ENCODE results near the gene SLC25A48. TPM values are rescaled to one million over a fixed set of nuclear protein-coding genes. Genes with fewer than 3 reads are reported as not detected.

Gene SLC25A48, protein sequence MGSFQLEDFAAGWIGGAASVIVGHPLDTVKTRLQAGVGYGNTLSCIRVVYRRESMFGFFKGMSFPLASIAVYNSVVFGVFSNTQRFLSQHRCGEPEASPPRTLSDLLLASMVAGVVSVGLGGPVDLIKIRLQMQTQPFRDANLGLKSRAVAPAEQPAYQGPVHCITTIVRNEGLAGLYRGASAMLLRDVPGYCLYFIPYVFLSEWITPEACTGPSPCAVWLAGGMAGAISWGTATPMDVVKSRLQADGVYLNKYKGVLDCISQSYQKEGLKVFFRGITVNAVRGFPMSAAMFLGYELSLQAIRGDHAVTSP
- total RNA-seq (not detected), polyA plus RNA-seq (1 to 10 TPM; 1.6 to 7.2 (median 1.9) TPM)

GRCh38 chr5:135834639-135835529 lies at the start of gene SLC25A48:
Gene SLC25A48, plus strand, starts transcription at chr5:135834663. Its CDS starts 185 bp downstream, at chr5:135834848.
- TF ChIP-seq, protein P1, sequence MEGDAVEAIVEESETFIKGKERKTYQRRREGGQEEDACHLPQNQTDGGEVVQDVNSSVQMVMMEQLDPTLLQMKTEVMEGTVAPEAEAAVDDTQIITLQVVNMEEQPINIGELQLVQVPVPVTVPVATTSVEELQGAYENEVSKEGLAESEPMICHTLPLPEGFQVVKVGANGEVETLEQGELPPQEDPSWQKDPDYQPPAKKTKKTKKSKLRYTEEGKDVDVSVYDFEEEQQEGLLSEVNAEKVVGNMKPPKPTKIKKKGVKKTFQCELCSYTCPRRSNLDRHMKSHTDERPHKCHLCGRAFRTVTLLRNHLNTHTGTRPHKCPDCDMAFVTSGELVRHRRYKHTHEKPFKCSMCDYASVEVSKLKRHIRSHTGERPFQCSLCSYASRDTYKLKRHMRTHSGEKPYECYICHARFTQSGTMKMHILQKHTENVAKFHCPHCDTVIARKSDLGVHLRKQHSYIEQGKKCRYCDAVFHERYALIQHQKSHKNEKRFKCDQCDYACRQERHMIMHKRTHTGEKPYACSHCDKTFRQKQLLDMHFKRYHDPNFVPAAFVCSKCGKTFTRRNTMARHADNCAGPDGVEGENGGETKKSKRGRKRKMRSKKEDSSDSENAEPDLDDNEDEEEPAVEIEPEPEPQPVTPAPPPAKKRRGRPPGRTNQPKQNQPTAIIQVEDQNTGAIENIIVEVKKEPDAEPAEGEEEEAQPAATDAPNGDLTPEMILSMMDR (IDR thresholded peaks at IDR 0.05) = peak in 2 of 4 experiments; percentile 21 to 43
- TF ChIP-seq EP300 (IDR thresholded peaks at IDR 0.05) = no peak
- Histone ChIP-seq H3K36me3 (no peaks in the 10 kb centered on the region), H3K4me3 (peak within 1 kb of the TSS in 3 of 4 donors; percentile 29 to 46 (median 46)), H3K27ac (no peak within 1 kb of the TSS), H3K27me3 (peaks cover 10 to 54% (median 12%) of the 10 kb centered on the region in 3 donors), H3K9me3 (no peaks in the 10 kb centered on the region), H3K4me1 (peaks cover 0 to 17% (median 15%) of the 10 kb centered on the region in 4 donors)
- DNase-seq = no peak
- WGBS, 2 donors = 2 to 3% methylated on average over 68 of the region's 68 CpGs
- intact Hi-C loops (cut with DNase I) = loop anchor here (5.0 kb wide), 1 partner anchor 368 kb away; no protein-coding TSS in a partner anchor

- 65 to 73% methylated on average over 10 of the region's 10 CpGs for WGBS, 2 donors
- no peaks in the 10 kb centered on the region for H3K4me1 ChIP-seq
- H3K36me3 ChIP-seq = no peaks in the 10 kb centered on the region
- DNase-seq = no peak
- H3K27me3 ChIP-seq = peaks cover 0 to 28% (median 2%) of the 10 kb centered on the region in 3 donors
- TF ChIP-seq EP300 (IDR thresholded peaks at IDR 0.05) (no peak), POLR2A (IDR thresholded peaks at IDR 0.05) (no peak), POLR2AphosphoS5 (IDR thresholded peaks at IDR 0.05) (no peak)
- TF ChIP-seq, protein P1 (IDR thresholded peaks at IDR 0.05) = no peak
- no peak overlapping the region for H3K4me3 ChIP-seq
- no peak overlapping the region for H3K27ac ChIP-seq
- intact Hi-C loops (cut with DNase I) = no loop called here
- no peaks in the 10 kb centered on the region for H3K9me3 ChIP-seq
These were observed 33.8 kb upstream of the SLC25A48 start for GRCh38 chr5:135800656-135801055.

GRCh38 chr5:135810188-135810943 lies 24.1 kb upstream of the SLC25A48 start:
- intact Hi-C loops (cut with DNase I) = no loop called here
- no peak overlapping the region for H3K4me3 ChIP-seq
- TF ChIP-seq POLR2AphosphoS5 (IDR thresholded peaks at IDR 0.05) = peak; percentile 85 to 96 (median 90)
- TF ChIP-seq POLR2A (IDR thresholded peaks at IDR 0.05) = no peak
- peak in 3 of 4 donors; percentile 46 to 78 (median 51) for TF ChIP-seq EP300 (IDR thresholded peaks at IDR 0.05)
- TF ChIP-seq, protein P1 (IDR thresholded peaks at IDR 0.05) = no peak
- no peaks in the 10 kb centered on the region for H3K9me3 ChIP-seq
- WGBS, 2 donors = 85% methylated on average over 7 of the region's 7 CpGs
- peak; percentile 72 for DNase-seq
- H3K27ac ChIP-seq = peak overlapping the region in 3 of 4 donors; percentile 29 to 55 (median 55)
- H3K36me3 ChIP-seq = no peaks in the 10 kb centered on the region
- H3K27me3 ChIP-seq = peaks cover 0 to 3% (median 0%) of the 10 kb centered on the region in 3 donors
- H3K4me1 ChIP-seq = peaks cover 0 to 11% (median 8%) of the 10 kb centered on the region in 4 donors

- 93 to 95% methylated on average over 4 of the region's 4 CpGs for WGBS, 2 donors
- H3K27ac ChIP-seq = peak overlapping the region in 3 of 4 donors; percentile 29 to 55 (median 55)
- H3K9me3 ChIP-seq = no peaks in the 10 kb centered on the region
- H3K4me3 ChIP-seq = no peak overlapping the region
- intact Hi-C loops (cut with DNase I) = no loop called here
- TF ChIP-seq POLR2A (IDR thresholded peaks at IDR 0.05) (no peak), POLR2AphosphoS5 (IDR thresholded peaks at IDR 0.05) (no peak), EP300 (IDR thresholded peaks at IDR 0.05) (no peak)
- TF ChIP-seq, protein P1 (IDR thresholded peaks at IDR 0.05) = no peak
- DNase-seq = no peak
- H3K36me3 ChIP-seq = no peaks in the 10 kb centered on the region
- no peaks in the 10 kb centered on the region for H3K27me3 ChIP-seq
- H3K4me1 ChIP-seq = peaks cover 0 to 11% (median 8%) of the 10 kb centered on the region in 4 donors
These were observed 23.5 kb upstream of the SLC25A48 start for GRCh38 chr5:135811007-135811406.
